GM19351 (cell line): ENCODE data around the gene TUBB4B.

ENCODE experiments used
- ATAC-seq: cut with Tn5 transposase; IDR thresholded peaks from one replicate; pipeline ENCODE4 v1.9.1; 2021; ENCODE audit warnings: mild to moderate bottlenecking, moderate library complexity; ENCODE audit not compliant: unreplicated experiment

Gene TUBB4B

DNA sequence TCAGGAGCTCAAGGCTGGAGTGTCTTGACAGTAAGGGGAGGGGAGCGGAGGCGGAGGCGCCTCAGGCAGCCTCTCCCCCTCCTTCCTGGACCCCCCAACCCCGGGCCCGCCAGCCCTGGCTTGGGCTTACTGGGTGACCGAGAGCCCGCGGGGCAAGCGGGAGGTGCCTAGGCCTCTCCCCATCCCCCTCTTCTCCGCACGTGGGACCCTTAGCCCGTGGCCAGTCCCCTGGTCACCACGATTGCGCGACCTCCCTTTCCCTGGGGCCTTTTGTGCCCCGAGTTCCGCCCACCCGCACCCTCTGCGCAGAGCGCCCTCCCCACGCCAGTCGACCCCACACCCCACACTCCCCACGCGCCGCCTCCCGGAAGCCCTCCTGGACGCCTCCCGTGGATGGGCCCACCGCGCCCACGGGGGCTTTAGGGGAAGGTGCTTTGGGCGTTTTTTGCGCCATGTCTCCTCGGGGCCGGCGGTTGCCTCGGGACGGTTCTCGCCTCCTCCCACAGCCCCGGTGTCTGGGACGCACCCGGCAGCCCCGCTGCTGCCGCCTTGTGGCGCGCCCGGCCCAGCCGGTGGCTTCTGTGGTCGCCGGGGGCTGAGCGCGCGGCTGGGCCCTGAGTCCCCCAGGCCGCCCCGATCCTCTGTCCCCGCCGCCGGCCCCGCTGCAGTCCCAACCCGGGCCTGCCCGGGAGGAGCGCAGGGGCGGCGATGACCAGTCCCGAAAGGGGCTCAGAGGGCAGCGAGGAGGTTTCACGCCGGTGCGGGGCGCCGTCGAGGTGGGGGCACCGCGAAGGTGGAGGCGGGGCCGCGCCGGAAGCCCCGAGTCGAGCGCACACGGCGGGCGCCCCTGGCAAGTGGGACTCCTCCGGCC, 39.6 kb downstream of the TUBB4B start:
- no peak for ATAC-seq

DNA sequence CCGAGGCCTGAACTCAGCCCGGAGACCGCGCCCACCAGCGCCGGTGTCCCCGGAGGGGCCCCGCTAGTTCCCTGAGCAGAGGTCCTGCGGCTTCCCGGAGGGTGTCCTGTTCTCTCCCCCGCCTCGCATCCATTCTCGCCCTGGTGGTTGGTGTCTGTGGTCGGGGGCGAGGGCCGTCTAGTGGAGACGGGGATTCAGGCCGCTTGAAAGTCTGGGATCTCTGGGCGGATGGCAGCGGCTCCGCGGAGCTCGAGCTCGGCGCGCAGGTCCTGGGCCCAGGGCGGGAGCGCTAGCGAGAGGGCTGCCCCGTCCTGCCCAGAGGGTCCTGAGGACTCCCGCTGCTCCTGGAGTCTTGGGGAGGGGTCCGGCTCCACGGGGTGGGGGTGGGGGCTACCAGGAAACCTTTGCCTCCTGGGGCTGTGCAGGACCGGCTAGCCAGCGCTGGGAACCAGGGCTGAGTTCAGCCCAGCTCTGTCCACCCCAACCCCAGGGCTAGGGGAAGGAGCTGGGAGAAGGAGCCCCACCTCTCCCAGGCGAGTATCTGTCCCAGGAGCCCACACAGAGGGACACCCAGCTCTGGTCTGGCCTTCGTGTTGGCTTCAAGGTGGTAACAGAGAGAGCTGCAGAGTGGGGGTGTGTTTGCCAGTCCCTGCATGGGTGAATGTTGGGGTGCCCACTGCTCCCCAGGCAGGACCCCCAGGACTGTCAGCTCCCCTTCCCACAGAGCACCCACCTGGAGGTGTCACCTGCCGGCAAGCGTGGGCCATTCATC, 40.4 kb downstream of the TUBB4B start:
- ATAC-seq, result no peak

DNA sequence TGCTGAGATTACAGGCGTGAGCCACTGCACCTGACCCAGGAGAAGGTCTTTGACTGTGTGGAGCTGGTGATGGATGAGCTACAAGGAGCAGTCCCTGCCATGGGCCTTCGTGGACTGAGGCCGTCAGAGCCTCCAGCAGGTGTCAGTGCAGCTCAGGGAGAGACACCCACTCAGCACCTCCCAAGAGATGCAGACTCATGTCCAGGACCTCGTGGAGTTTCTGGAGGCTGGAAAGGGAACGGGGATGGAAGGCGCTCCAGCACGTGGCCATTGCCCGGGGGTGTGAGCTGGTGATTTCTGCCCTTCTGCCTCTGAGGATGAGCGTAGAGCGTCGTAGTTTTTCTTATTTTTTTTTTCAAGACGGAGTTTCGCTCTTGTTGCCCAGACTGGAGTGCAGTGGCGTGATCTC, 45.9 kb downstream of the TUBB4B start:
- ATAC-seq, result no peak

DNA sequence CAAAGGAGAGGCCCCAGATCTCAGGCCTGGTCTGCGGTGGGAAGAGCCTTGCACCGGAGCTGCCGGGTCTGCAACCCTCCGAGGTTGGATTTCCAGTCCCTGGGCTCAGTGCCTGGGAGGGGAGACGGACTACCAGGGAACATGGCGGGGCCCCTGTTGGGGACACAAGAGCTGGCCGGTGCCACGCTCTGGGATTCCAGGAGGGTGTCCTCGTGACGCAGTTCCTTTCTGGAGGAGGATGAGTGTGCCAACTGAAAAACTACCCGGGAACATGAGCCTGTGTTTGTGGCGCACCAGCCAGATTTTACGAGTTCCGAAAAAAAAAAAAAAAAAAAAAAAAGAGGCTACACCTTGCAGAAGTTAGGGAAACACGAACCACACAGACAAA, 52.0 kb downstream of the TUBB4B start:
- ATAC-seq, result no peak
